Keratinocyte (primary cell): ENCODE results near the gene KCNMA1. TPM values are rescaled to one million over a fixed set of nuclear protein-coding genes. Genes with fewer than 3 reads are reported as not detected.

Experiments
- DNase-seq: peaks from one replicate; pipeline ENCODE4 v3.0.0-alpha.2; 2011; ENCODE audit warnings: low read depth, missing footprints, low spot score
- FAIRE-seq: peaks from 2 replicates; lab custom pipeline; 2011; peaks lifted over from hg19 to GRCh38; lab: Jason Lieb, UNC
- H2AFZ ChIP-seq: 2 replicates; pipeline ENCODE4 v1.6.0; 2012; ENCODE audit warnings: low read length, control low read depth, inconsistent platforms; ENCODE audit not compliant: control insufficient read depth
- H3K27ac ChIP-seq: 2 replicates; pipeline ENCODE4 v1.5.1; 2011; ENCODE audit warnings: low read length; ENCODE audit not compliant: control insufficient read depth, insufficient read depth
- H3K27me3 ChIP-seq: 3 replicates; pipeline ENCODE4 v1.6.0; 2011; ENCODE audit warnings: low read length; ENCODE audit not compliant: control insufficient read depth, insufficient read depth; ENCODE audit errors: extremely low read depth
- H3K36me3 ChIP-seq, 2 experiments: 2 replicates in 1 of 2; 3 replicates in 1 of 2; pipeline ENCODE4 v1.5.1; 2011; ENCODE audit warnings: low read length in 2 of 2, mild to moderate bottlenecking in 1 of 2; ENCODE audit not compliant: control insufficient read depth in 2 of 2, insufficient read depth in 2 of 2; ENCODE audit errors: extremely low read depth in 1 of 2
- H3K4me1 ChIP-seq: 3 replicates; pipeline ENCODE4 v1.5.1; 2011; ENCODE audit warnings: low read length; ENCODE audit not compliant: control insufficient read depth, insufficient read depth; ENCODE audit errors: extremely low read depth
- H3K4me2 ChIP-seq: 3 replicates; pipeline ENCODE4 v1.6.0; 2011; ENCODE audit warnings: low read depth, low read length; ENCODE audit not compliant: control insufficient read depth, insufficient read depth; ENCODE audit errors: extremely low read depth
- H3K4me3 ChIP-seq, 3 experiments: fragments of 200-600 bp in 1 of 3; sonication (generic) in 1 of 3; 2 replicates in 2 of 3; 3 replicates in 1 of 3; pipeline ENCODE4 v1.5.1; 2011 to 2016; ENCODE audit warnings: low read length in 3 of 3, mild to moderate bottlenecking in 3 of 3, control low read depth in 2 of 3, inconsistent platforms in 1 of 3, low read depth in 1 of 3, mixed read lengths in 1 of 3, mixed run types in 1 of 3, moderate library complexity in 1 of 3; ENCODE audit not compliant: control insufficient read depth in 2 of 3, insufficient read depth in 2 of 3; ENCODE audit errors: extremely low read depth in 1 of 3
- H3K79me2 ChIP-seq: 2 replicates; pipeline ENCODE4 v1.6.0; 2012; ENCODE audit warnings: low read length; ENCODE audit not compliant: control insufficient read depth, insufficient read depth
- H3K9ac ChIP-seq: 3 replicates; pipeline ENCODE4 v1.6.0; 2011; ENCODE audit warnings: low read length; ENCODE audit not compliant: control insufficient read depth, insufficient read depth; ENCODE audit errors: extremely low read depth
- H3K9me1 ChIP-seq: 3 replicates; pipeline ENCODE4 v1.6.0; 2011; ENCODE audit warnings: low read length; ENCODE audit not compliant: control insufficient read depth, insufficient read depth; ENCODE audit errors: extremely low read depth
- H3K9me3 ChIP-seq: 2 replicates; pipeline ENCODE4 v1.5.1; 2012; ENCODE audit warnings: low read depth, low read length; ENCODE audit not compliant: control insufficient read depth
- H4K20me1 ChIP-seq: 3 replicates; pipeline ENCODE4 v1.6.0; 2011; ENCODE audit warnings: low read length; ENCODE audit not compliant: control insufficient read depth, insufficient read depth; ENCODE audit errors: extremely low read depth
- EZH2 ChIP-seq: IDR thresholded peaks from one replicate; pipeline ENCODE4 v1.6.1; 2012; ENCODE audit warnings: inconsistent platforms, mild to moderate bottlenecking, low read length, moderate library complexity
- dilution Hi-C: fragments of 300-500 bp; cut with MboI; formaldehyde crosslinking; loops from one replicate; pipeline ENCODE4 v1.7.0; 2020; ENCODE audit warnings: low sequenced_read_pairs; ENCODE audit not compliant: extremely low pct_ligation_motif_present
- polyA plus RNA-seq, 5 experiments: library from polyadenylated mRNA; depleted of rRNA in 3 of 5; stranded (reverse) in 3 of 5; stranded (forward) in 1 of 5; unstranded in 1 of 5; fragments of >200 nt; gene quantifications; 1 replicate in 1 of 5; 2 replicates in 3 of 5; 3 replicates in 1 of 5; pipeline versions ENCODE4 v1.2.1 to v1.2.3, GENCODE V29; 2011 to 2012; ENCODE audit warnings: missing spikeins in 2 of 5, low read depth in 1 of 5, low replicate concordance in 1 of 5
- TF ChIP-seq, protein P1 (sequence below), 3 experiments: IDR thresholded peaks in 1 of 3; conservative IDR thresholded peaks in 1 of 3; optimal IDR thresholded peaks in 1 of 3; 2 replicates in 2 of 3; 3 replicates in 1 of 3; pipeline versions ENCODE3 to v1.5.1; 2011; ENCODE audit warnings: low read length in 3 of 3, mild to moderate bottlenecking in 3 of 3, moderate library complexity in 2 of 3, control low read depth in 1 of 3, inconsistent platforms in 1 of 3; ENCODE audit not compliant: insufficient read depth in 2 of 3; ENCODE audit errors: extremely low read depth in 1 of 3

KCNMA1 gene
- polyA plus RNA-seq, 1 donor (not counting 4 experiments of a cell fraction or from before 2014, with no cell fraction given): 6.3 TPM

DNA sequence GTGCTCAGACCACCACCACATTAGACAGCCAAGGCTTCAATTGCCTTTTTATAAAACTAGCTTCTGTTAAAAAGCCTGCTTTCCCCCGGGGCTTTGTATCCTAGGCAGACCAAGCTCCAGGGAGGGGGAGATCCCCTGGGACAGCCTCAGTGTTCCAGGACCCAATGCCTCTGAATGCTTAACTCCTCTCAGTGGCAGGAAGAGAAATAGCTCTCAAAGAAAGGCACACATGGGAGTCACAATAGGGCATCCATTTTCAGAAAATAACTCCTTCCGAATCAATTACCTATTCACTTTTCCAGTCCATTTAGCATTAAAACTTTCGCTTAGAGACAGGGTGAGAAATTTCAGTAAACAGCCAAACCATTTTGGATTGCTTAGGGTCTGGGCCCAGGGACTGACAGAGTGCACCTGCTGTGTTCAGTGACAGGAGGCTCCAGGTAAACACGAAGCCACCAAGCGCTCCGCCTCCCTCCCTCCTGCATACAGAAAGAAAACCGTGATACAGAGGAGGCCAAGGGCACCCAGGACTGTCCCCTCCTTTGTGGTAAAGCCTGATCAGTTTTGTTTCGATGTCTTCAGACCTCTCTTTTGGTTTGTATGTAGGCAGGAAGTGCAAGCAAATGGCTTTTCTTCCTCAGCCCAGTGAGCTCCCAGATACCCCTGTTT lies 599.7 kb downstream of the KCNMA1 start:
- Histone ChIP-seq H2AFZ (no peak overlapping the region), H3K27me3 (peaks cover 4% of the 10 kb centered on the region), H3K9me3 (no peaks in the 10 kb centered on the region), H3K9ac (no peak overlapping the region), H4K20me1 (no peaks in the 10 kb centered on the region), H3K4me2 (no peak overlapping the region), H3K4me1 (no peaks in the 10 kb centered on the region), H3K4me3 (no peak overlapping the region), H3K36me3 (no peaks in the 10 kb centered on the region), H3K79me2 (no peaks in the 10 kb centered on the region), H3K27ac (no peak overlapping the region), H3K9me1 (no peaks in the 10 kb centered on the region)
- dilution Hi-C loops: no loop called here
- no peak for DNase-seq
- no peak for TF ChIP-seq EZH2
- TF ChIP-seq, protein P1, sequence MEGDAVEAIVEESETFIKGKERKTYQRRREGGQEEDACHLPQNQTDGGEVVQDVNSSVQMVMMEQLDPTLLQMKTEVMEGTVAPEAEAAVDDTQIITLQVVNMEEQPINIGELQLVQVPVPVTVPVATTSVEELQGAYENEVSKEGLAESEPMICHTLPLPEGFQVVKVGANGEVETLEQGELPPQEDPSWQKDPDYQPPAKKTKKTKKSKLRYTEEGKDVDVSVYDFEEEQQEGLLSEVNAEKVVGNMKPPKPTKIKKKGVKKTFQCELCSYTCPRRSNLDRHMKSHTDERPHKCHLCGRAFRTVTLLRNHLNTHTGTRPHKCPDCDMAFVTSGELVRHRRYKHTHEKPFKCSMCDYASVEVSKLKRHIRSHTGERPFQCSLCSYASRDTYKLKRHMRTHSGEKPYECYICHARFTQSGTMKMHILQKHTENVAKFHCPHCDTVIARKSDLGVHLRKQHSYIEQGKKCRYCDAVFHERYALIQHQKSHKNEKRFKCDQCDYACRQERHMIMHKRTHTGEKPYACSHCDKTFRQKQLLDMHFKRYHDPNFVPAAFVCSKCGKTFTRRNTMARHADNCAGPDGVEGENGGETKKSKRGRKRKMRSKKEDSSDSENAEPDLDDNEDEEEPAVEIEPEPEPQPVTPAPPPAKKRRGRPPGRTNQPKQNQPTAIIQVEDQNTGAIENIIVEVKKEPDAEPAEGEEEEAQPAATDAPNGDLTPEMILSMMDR (optimal IDR thresholded peaks at IDR 0.05 in 1 of 3, IDR thresholded peaks at IDR 0.05 in 1 of 3, conservative IDR thresholded peaks at IDR 0.05 in 1 of 3; ENCODE audit: extremely low read depth in 1 of 3, insufficient read depth in 2 of 3, low read length in 3 of 3): no peak
- no peak for FAIRE-seq

DNA sequence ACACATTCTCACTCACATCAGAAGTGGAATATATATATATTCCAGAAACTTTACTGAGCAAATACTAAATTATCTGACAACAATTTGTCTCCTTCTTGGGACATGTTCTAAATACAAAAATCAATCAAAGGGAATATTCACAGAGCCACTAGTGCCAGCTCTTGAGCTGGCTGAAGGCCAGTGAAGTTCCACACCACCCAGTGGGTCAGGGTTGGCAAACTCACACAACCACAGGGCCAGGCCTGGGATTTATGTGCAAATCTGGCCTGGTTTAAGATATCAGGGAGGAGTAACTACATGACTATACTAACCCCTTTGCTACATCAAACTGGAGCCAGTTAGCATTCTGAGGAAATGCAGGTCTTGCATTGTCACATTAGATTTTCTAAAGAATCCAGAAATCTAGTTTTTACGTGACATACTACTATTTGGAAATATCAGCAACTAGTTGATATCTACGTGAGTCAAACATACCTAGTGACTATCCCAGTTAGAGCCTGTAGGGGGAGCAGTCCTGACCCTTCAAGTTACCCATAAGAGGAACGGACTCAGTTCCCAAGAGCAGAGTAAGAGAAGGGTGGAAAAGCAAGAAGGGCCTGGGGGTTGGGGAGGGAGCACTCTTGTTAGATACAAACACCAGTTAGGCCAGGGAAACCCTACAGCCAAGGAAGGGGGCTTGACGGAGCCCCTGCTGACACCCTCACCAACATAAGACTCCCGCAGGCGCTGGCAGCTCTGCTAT lies 600.4 kb downstream of the KCNMA1 start:
- H3K36me3 ChIP-seq: no peaks in the 10 kb centered on the region
- no peak overlapping the region for H3K4me3 ChIP-seq
- H3K27ac ChIP-seq: no peak overlapping the region
- H3K79me2 ChIP-seq: no peaks in the 10 kb centered on the region
- H3K4me2 ChIP-seq: no peak overlapping the region
- H3K9me1 ChIP-seq: no peaks in the 10 kb centered on the region
- no peak overlapping the region for H3K9ac ChIP-seq
- TF ChIP-seq, protein P1 (optimal IDR thresholded peaks at IDR 0.05 in 1 of 3, IDR thresholded peaks at IDR 0.05 in 1 of 3, conservative IDR thresholded peaks at IDR 0.05 in 1 of 3; ENCODE audit: extremely low read depth in 1 of 3, insufficient read depth in 2 of 3, low read length in 3 of 3): peak; percentile 34 to 59 (median 40)
- TF ChIP-seq EZH2: no peak
- H4K20me1 ChIP-seq: no peaks in the 10 kb centered on the region
- no peaks in the 10 kb centered on the region for H3K9me3 ChIP-seq
- H3K27me3 ChIP-seq: peaks cover 4% of the 10 kb centered on the region
- DNase-seq (no peak), FAIRE-seq (no peak)
- no peak overlapping the region for H2AFZ ChIP-seq
- dilution Hi-C loops: no loop called here
- no peaks in the 10 kb centered on the region for H3K4me1 ChIP-seq
